H1 (cell line): ENCODE data around the gene PLXNB2. TPM values are rescaled to one million over a fixed set of nuclear protein-coding genes. Genes with fewer than 3 reads are reported as not detected.

Source experiments
- BACH1 ChIP-seq: IDR thresholded peaks from 2 replicates; pipeline ENCODE4 v1.6.1; 2012; ENCODE audit warnings: low read length, improper control_type of control experiment
- CHD1 ChIP-seq: IDR thresholded peaks from 2 replicates; pipeline ENCODE4 v1.6.1; 2012; ENCODE audit warnings: low read depth, low read length, improper control_type of control experiment
- CTBP2 ChIP-seq: IDR thresholded peaks from 2 replicates; pipeline ENCODE4 v1.7.0; 2011; ENCODE audit warnings: borderline replicate concordance, mild to moderate bottlenecking, moderate library complexity, mixed read lengths, low read length; ENCODE audit not compliant: insufficient read depth, insufficient read length
- EGR1 ChIP-seq: IDR thresholded peaks from 2 replicates; pipeline ENCODE4 v1.6.1; 2011; ENCODE audit warnings: low read depth, low read length, borderline replicate concordance
- EP300 ChIP-seq, 2 experiments: IDR thresholded peaks; 1 replicate in 1 of 2; 2 replicates in 1 of 2; pipeline ENCODE4 v1.6.1; 2011 to 2012; ENCODE audit warnings: low read depth in 2 of 2, low read length in 2 of 2, mild to moderate bottlenecking in 2 of 2, borderline replicate concordance in 1 of 2, inconsistent platforms in 1 of 2, moderate library complexity in 1 of 2
- EZH2 ChIP-seq: fragments of 200-600 bp; sonication (generic); IDR thresholded peaks from 2 replicates; pipeline ENCODE4 v1.7.1; 2012; ENCODE audit warnings: low read depth, mild to moderate bottlenecking, moderate library complexity, low read length, inconsistent platforms; ENCODE audit not compliant: severe bottlenecking
- HDAC2 ChIP-seq, 2 experiments: fragments of 300-600 bp in 1 of 2; sonication (generic) in 1 of 2; IDR thresholded peaks; 2 replicates each; pipeline ENCODE4 v1.6.1; 2011 to 2012; ENCODE audit warnings: low read depth in 2 of 2, low read length in 2 of 2, mild to moderate bottlenecking in 2 of 2, moderate library complexity in 2 of 2, borderline replicate concordance in 1 of 2, inconsistent platforms in 1 of 2
- JUN ChIP-seq: IDR thresholded peaks from 2 replicates; pipeline ENCODE4 v1.6.1; 2011; ENCODE audit warnings: low read depth, mild to moderate bottlenecking, improper control_type of control experiment, low read length
- KDM1A ChIP-seq: fragments of 200-600, 300-600 bp; sonication (generic); IDR thresholded peaks from 2 replicates; pipeline ENCODE4 v1.7.1; 2016; ENCODE audit warnings: mild to moderate bottlenecking, low read length, borderline replicate concordance
- KDM5A ChIP-seq: fragments of 200-600 bp; IDR thresholded peaks from 2 replicates; pipeline ENCODE4 v1.7.1; 2012; ENCODE audit warnings: mild to moderate bottlenecking, low read length, inconsistent platforms, mixed read lengths
- NANOG ChIP-seq: IDR thresholded peaks from 2 replicates; pipeline ENCODE4 v1.6.1; 2011; ENCODE audit warnings: low read length, low read depth, mild to moderate bottlenecking, inconsistent platforms; ENCODE audit not compliant: insufficient read depth, poor library complexity, severe bottlenecking
- POLR2A ChIP-seq, 2 experiments: IDR thresholded peaks; 1 replicate in 1 of 2; 2 replicates in 1 of 2; pipeline ENCODE4 v1.6.1; 2011; ENCODE audit warnings: low read depth in 2 of 2, low read length in 2 of 2, mild to moderate bottlenecking in 2 of 2; ENCODE audit errors: control extremely low read depth in 1 of 2
- RFX5 ChIP-seq: IDR thresholded peaks from 2 replicates; pipeline ENCODE4 v1.6.1; 2011; ENCODE audit warnings: low read depth, low read length, improper control_type of control experiment, borderline replicate concordance
- RNF2 ChIP-seq: fragments of 200-900, 300-1000 bp; sonication (generic); IDR thresholded peaks from 2 replicates; pipeline ENCODE4 v1.7.1; 2016; ENCODE audit warnings: borderline replicate concordance, low read depth, mild to moderate bottlenecking, antibody characterized with exemption, low read length; ENCODE audit not compliant: poor library complexity, severe bottlenecking; ENCODE audit errors: missing control alignments
- SIX5 ChIP-seq: IDR thresholded peaks from 2 replicates; pipeline ENCODE4 v1.6.1; 2011; ENCODE audit warnings: mild to moderate bottlenecking, low read depth, low read length
- SP2 ChIP-seq: IDR thresholded peaks from 2 replicates; pipeline ENCODE4 v1.6.1; 2012; ENCODE audit warnings: mild to moderate bottlenecking, low read length, inconsistent platforms
- TAF7 ChIP-seq: optimal IDR thresholded peaks from 2 replicates; pipeline ENCODE3; 2011; ENCODE audit warnings: low read depth, mild to moderate bottlenecking, inconsistent platforms, low read length, moderate library complexity, borderline replicate concordance
- TEAD4 ChIP-seq: IDR thresholded peaks from 2 replicates; pipeline ENCODE4 v1.6.1; 2012; ENCODE audit warnings: low read depth, low read length, inconsistent platforms, mixed read lengths
- ZNF274 ChIP-seq: IDR thresholded peaks from 2 replicates; pipeline ENCODE4 v1.7.0; 2012; ENCODE audit warnings: low read length, borderline replicate concordance; ENCODE audit errors: extremely low read depth
- polyA plus RNA-seq, 7 experiments: library from polyadenylated mRNA; depleted of rRNA in 3 of 7; stranded (reverse) in 5 of 7; unstranded in 2 of 7; fragments of >200 nt in 5 of 7; fragments of 200-250 nt in 2 of 7; gene quantifications; 1 replicate in 5 of 7; 2 replicates in 1 of 7; 4 replicates in 1 of 7; pipeline versions ENCODE4 v1.2.1 to v1.2.3, GENCODE V29; 2011 to 2013; ENCODE audit warnings: missing spikeins in 2 of 7, mixed read lengths in 2 of 7
- total RNA-seq: library from RNA; stranded (reverse); fragmentation: NEBNext Ultra II Directional; extraction: Animal tissue kit (Norgen Biotek cat#: 25700); gene quantifications from 2 replicates; pipeline ENCODE4 v1.2.1, GENCODE V29; 2021
- TF ChIP-seq, protein P1 (sequence below): IDR thresholded peaks from 2 replicates; pipeline ENCODE4 v1.6.1; 2012; ENCODE audit warnings: low read length, inconsistent platforms

PLXNB2 gene
- total and polyA plus RNA-seq, 2 of the 8 experiments (the other 6 are each of a cell fraction or from before 2014, with no cell fraction given), result 58.3 to 92.8 TPM

DNA sequence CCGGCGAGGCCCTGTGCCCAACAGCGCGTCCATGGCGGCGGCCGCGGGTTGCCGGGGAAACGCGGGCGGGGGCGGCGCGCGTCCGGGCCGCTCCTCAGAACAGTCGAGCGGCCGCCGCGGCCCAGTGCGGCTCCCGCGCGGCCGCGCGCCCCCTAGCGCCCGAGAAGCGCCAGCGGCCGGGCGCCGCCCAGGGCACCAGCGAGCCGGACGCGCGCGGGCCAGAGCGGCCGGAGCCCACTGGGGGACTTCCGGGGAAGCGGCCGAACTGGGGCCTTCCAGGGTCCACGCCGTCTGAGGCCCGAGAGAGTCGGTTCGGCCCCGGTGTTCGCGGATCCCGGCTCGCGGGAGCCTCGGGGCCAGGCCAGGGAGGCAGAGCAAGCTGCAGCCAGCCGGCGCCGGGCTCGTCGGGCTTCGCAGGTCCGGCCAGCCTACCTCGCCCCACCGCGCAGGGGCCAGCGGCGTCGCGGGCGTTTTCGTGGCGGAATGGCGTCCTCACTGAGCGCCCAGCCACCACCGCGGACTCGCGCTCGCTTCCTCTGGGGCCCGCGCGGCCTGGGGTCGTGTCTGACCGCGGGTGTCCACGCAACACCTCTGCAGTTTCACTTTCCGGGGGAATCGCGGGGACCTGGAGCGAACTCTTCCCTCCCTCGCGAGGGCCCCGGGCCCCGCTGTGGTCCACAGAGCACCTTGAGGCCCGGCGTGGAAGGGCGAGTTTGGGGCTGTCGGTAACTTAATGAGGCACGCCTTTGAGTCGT, 19.7 kb upstream of the PLXNB2 start, which contains the start of gene DENND6B (continued):
- TF ChIP-seq RFX5 (no peak), NANOG (no peak), SIX5 (no peak), POLR2A (IDR thresholded peaks at IDR 0.05; ENCODE audit: control extremely low read depth in 1 of 2, low read depth in 2 of 2, low read length in 2 of 2) (peak in 1 of 2 experiments; percentile 54; a peak in 1 of 3 replicates), EP300 (IDR thresholded peaks at IDR 0.05; ENCODE audit: borderline replicate concordance in 1 of 2, low read depth in 2 of 2, low read length in 2 of 2) (no peak), RNF2 (no peak), KDM1A (no peak), BACH1 (peak; percentile 82; the same call in 1 of the 2 replicates), CTBP2 (no peak), EZH2 (no peak), ZNF274 (no peak), SP2 (no peak; the same call in 1 of the 2 replicates), TAF7 (peak; percentile 53), HDAC2 (IDR thresholded peaks at IDR 0.05; ENCODE audit: borderline replicate concordance in 1 of 2, low read depth in 2 of 2, low read length in 2 of 2) (peak in 1 of 2 experiments; percentile 71; a peak in 1 of 4 replicates), EGR1 (peak; percentile 89), TEAD4 (no peak), KDM5A (no peak), JUN (no peak), CHD1 (no peak)
- TF ChIP-seq, protein P1, sequence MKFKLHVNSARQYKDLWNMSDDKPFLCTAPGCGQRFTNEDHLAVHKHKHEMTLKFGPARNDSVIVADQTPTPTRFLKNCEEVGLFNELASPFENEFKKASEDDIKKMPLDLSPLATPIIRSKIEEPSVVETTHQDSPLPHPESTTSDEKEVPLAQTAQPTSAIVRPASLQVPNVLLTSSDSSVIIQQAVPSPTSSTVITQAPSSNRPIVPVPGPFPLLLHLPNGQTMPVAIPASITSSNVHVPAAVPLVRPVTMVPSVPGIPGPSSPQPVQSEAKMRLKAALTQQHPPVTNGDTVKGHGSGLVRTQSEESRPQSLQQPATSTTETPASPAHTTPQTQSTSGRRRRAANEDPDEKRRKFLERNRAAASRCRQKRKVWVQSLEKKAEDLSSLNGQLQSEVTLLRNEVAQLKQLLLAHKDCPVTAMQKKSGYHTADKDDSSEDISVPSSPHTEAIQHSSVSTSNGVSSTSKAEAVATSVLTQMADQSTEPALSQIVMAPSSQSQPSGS, result no peak
